ENCODE results near the gene STYXL1. TPM values are rescaled to one million over a fixed set of nuclear protein-coding genes. Genes with fewer than 3 reads are reported as not detected.
"Not testable (repeated sequence)": the region's sequence is repeated elsewhere in the genome, so short reads cannot be mapped to it uniquely, and the experiment has no call there.

STYXL1 gene
- total RNA-seq, 2 experiments from 2014 or later: 28.2 to 30.4 TPM

DNA sequence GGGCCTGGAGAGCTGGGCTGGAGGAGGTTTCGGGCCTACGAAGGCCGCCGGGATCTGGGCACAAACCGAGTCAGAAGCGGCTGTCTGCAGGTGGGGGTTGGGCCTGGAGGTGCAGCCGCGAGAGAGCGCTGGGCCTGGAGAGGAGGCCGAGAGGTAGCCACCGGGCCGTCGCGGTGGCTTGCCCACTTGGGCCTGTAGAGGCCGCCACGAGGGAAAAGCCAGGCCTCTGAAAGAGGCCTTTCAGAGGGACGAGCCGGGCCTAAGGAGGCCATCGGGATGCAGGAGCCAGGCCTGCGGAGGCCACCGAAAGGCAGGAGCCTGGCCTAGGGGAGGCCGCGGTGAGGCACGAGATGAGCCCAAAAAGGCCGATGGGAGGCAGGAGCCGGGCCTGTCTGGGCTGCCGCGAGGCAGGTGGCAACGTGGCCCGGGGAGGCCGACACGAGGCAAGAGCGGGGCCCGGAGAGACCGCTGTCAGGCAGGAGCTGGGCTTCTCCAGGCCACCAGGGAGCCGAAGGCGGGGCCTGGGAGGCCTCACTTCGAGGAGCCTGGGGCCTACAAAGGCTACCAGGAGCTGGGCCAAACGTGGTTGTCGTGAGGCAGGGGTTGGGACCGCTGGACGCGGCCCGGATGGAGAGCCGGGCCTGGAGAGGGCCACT is 25.7 kb upstream of the STYXL1 start:
- peaks cover 3% of the 10 kb centered on the region for H3K36me3 Mint-ChIP-seq
- no peak overlapping the region for H3K27ac Mint-ChIP-seq
- H3K9me3 Mint-ChIP-seq: peaks cover 8% of the 10 kb centered on the region
- peaks cover 8% of the 10 kb centered on the region for H3K4me1 Mint-ChIP-seq
- H3K27me3 Mint-ChIP-seq: no peaks in the 10 kb centered on the region
- DNase-seq: no peak
- H3K4me3 Mint-ChIP-seq: no peak overlapping the region

DNA sequence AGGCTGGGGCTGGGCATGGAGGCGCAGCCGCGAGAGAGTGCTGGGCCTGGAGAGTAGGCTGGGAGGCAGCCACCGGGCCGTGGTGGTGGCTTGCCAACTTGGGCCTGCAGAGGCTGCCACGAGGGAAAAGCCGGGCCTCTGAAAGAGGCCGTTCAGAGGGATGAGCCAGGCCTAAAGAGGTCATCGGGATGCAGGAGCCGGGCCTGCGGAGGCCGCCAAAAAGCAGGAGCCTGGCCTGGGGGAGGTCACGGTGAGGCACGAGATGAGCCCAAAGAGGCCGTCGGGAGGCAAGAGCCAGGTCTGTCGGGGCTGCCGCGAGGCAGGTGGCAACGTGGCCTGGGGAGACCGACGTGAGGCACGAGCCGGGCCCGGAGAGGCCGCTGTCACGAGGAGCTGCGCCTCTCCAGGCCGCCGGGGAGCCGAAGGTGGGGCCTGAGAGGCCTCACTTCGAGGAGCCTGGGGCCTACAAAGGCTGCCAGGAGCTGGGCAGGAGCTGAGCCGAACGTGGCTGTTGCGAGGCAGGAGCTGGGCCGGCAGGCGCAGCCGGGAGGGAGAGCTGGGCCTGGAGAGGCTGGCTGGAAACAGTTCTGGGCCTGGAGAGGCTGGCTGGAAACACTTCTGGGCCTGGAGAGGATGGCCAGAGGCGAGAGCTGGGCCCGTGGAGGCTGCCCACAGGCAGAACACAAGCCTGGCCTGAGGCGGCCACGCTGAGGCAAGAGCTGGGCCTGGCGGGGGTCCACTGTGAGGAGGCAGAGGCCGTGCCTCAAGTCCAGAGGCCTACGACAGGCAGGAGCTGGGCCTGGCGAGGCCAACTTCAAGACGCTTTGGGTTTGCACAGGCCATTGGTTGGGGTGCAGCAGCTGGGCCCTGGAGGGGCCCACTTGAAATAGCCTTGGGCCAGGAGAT is 24.7 kb upstream of the STYXL1 start:
- Mint-ChIP-seq H3K4me3 (no peak overlapping the region), H3K4me1 (peaks cover 6% of the 10 kb centered on the region), H3K36me3 (peaks cover 3% of the 10 kb centered on the region)

DNA sequence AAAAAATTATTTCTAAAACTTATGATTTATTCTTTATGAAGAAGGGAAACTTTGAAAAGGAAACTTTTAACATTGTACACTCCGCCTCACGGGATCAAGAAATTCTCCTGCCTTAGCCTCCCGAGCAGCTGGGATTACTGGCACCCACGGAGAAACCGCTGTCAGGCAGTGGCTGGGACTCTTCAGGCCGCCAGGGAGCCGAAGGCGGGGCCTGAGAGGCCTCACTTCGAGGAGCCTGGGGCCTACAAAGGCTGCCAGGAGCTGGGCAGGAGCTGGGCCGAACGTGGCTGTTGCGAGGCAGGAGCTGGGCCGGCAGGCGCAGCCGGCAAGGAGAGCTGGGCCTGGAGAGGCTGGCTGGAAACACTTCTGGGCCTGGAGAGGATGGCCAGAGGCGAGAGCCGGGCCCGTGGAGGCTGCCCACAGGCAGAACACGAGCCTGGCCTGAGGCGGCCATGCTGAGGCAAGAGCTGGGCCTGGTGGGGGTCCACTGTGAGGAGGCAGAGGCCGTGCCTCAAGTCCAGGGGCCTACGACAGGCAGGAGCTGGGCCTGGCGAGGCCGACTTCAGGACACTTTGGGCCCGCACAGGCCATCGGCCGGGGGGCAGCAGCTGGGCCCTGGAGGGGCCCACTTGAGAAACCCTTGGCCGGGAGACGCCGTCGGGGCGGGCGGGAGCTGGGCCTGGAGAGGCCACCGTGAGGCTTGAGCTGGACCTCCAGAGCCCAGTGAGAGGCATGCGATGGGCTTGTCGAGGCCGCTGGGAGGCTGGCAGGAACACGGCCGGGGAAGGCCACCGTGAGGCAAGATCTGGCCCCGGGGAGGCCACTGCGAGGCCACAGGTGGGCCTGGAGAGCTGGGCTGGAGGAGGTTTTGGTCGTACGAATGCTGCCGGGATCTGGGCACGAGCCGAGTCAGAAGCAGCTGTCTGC is 23.8 kb upstream of the STYXL1 start:
- H3K27ac Mint-ChIP-seq: no peak overlapping the region
- H3K27me3 Mint-ChIP-seq: no peaks in the 10 kb centered on the region
- peaks cover 7% of the 10 kb centered on the region for H3K36me3 Mint-ChIP-seq
- peaks cover 8% of the 10 kb centered on the region for H3K9me3 Mint-ChIP-seq
- no peak overlapping the region for H3K4me3 Mint-ChIP-seq
- DNase-seq: no peak
- no peaks in the 10 kb centered on the region for H3K4me1 Mint-ChIP-seq

More for the DNA sequence above, 24.7 kb upstream of the STYXL1 start:
- Mint-ChIP-seq H3K27me3 (no peaks in the 10 kb centered on the region), H3K27ac (no peak overlapping the region), H3K9me3 (peaks cover 8% of the 10 kb centered on the region)
- DNase-seq: no peak

DNA sequence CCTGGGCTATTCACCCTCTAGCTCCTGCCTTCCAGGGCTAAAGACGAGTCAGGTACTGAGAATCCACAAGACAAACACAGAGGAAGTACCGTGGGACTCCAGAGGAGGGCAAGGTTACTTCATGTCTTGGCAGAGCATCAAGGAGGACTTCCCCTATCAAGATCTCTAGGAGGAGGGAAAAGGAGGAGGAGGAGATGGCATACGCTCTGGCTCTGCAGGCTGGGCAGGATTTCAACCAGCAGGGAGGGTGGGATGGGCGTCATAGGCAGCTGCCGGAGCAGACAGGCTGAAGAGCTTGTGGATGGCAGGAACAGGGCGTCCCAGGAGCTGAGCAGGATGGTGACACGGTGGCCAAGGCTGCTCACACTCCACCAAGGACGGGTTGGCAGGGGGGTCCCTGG is 21.4 kb upstream of the STYXL1 start:
- no peak for DNase-seq
- Mint-ChIP-seq H3K4me1 (peaks cover 10% of the 10 kb centered on the region), H3K4me3 (no peak overlapping the region), H3K27ac (no peak overlapping the region), H3K27me3 (no peaks in the 10 kb centered on the region), H3K36me3 (peaks cover 22% of the 10 kb centered on the region), H3K9me3 (peaks cover 2% of the 10 kb centered on the region)

DNA sequence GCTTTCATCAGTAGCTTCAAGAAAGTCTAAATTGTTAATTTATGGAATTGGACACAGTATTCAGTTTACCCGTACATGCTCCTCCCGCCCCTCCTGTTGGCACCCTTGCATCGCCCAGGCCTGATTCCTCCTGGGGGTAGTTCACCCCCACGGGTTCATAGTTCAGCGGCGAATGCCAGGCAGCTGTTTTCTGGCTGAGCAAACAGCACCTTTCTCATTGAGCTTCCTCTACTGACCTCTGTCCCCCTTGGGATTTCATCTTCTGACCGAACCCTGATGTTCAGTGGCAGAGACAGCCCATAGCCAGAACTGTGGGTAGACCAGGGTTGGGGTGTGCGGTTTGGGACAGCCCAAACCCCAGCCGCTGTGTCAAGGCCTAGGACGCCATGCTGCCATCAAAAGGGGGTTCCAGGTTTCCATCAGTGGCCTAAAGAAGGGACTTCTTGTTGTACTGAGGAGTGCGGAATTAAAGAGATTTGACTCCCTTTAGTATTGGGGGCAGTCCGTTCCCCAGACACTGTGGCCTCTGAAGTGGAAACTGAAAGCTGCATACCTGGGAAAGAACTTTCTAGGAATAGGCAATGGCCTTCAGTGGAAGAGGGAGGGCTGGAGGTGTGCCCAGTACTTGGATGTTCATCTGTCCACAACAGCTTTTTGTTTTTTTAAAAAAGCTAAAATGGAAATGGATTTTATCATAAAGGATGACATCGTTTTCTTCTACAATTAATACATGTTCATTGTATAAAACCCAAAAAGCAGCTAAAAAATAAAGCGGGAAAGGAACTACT is 19.1 kb upstream of the STYXL1 start:
- H3K4me1 Mint-ChIP-seq: peaks cover 10% of the 10 kb centered on the region
- peak overlapping the region; percentile 29 for H3K27ac Mint-ChIP-seq
- no peak overlapping the region for H3K4me3 Mint-ChIP-seq
- H3K9me3 Mint-ChIP-seq: no peaks in the 10 kb centered on the region
- H3K27me3 Mint-ChIP-seq: no peaks in the 10 kb centered on the region
- H3K36me3 Mint-ChIP-seq: peaks cover 32% of the 10 kb centered on the region
- no peak for DNase-seq

DNA sequence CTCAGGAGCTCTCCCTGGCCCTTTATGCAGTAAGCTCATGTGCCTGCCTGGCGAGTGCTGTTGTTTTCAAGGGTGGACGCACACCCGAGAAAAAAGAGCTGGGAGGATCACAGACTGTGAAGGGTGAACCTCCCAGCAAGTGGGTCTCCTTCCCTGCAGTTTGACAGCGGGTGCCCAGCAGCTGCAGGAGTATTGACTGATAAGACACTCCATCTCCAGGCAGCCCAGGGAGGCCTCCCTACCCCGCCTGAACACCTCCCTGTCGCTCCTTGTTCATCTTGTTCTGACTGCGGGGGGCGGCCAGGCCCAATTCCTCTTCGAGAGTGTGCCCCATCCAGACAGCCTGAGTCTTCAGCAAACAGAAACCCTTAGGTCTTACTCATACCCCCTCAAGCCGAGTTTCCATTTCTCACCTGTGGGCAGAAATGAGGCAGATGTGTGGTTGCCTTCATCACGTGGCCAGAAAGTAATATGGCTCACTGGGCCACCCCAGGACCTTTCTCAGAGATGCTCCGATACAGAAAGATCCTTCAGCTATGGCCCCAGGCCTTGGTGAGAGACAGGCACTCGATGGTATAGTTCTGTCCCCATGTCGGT is 17.3 kb upstream of the STYXL1 start:
- H3K27ac Mint-ChIP-seq: peak overlapping the region; percentile 2

GRCh38 chr7:76064208-76064970 is 16.6 kb upstream of the STYXL1 start:
- H3K36me3 Mint-ChIP-seq: peaks cover 34% of the 10 kb centered on the region
- H3K9me3 Mint-ChIP-seq: no peaks in the 10 kb centered on the region
- no peak overlapping the region for H3K27ac Mint-ChIP-seq
- H3K4me1 Mint-ChIP-seq: peaks cover 10% of the 10 kb centered on the region
- DNase-seq: no peak
- no peaks in the 10 kb centered on the region for H3K27me3 Mint-ChIP-seq
- no peak overlapping the region for H3K4me3 Mint-ChIP-seq

More for the DNA sequence above, 17.3 kb upstream of the STYXL1 start:
- H3K36me3 Mint-ChIP-seq: peaks cover 34% of the 10 kb centered on the region
- H3K4me1 Mint-ChIP-seq: peaks cover 10% of the 10 kb centered on the region
- no peaks in the 10 kb centered on the region for H3K9me3 Mint-ChIP-seq
- peak; percentile 22 for DNase-seq
- no peaks in the 10 kb centered on the region for H3K27me3 Mint-ChIP-seq
- H3K4me3 Mint-ChIP-seq: no peak overlapping the region

- no peak for DNase-seq
- Mint-ChIP-seq H3K4me1 (peaks cover 10% of the 10 kb centered on the region), H3K27me3 (no peaks in the 10 kb centered on the region), H3K36me3 (peaks cover 34% of the 10 kb centered on the region), H3K9me3 (no peaks in the 10 kb centered on the region), H3K27ac (no peak overlapping the region), H3K4me3 (no peak overlapping the region)
Observed at GRCh38 chr7:76063525-76063924, 15.7 kb upstream of the STYXL1 start.

- Mint-ChIP-seq H3K4me3 (no peak overlapping the region), H3K27ac (no peak overlapping the region), H3K9me3 (no peaks in the 10 kb centered on the region), H3K4me1 (peaks cover 10% of the 10 kb centered on the region), H3K27me3 (no peaks in the 10 kb centered on the region), H3K36me3 (peaks cover 34% of the 10 kb centered on the region)
- no peak for DNase-seq
Observed at GRCh38 chr7:76063114-76063513, 15.3 kb upstream of the STYXL1 start.

DNA sequence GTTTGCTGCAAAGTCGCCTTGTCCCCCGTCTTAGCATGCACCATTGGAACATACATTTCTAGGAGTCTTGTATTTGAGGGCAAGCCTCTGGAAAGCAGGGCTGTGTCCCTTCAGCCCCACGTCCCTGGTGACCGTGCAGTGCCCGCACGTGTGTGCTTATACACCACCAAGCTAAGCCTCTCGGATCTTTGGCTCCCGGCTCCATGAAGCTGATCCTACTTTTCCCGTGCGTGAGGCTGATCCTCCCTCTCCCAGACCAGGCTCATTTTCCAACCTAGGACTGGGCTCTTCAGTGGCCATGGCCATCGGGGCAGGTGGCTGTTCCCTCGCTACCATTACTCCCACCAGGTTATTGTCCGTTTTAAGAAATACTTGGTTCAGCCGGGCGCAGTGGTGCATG is 14.5 kb upstream of the STYXL1 start:
- no peak for DNase-seq
- H3K9me3 Mint-ChIP-seq: no peaks in the 10 kb centered on the region
- H3K4me1 Mint-ChIP-seq: peaks cover 10% of the 10 kb centered on the region
- peaks cover 38% of the 10 kb centered on the region for H3K36me3 Mint-ChIP-seq
- no peak overlapping the region for H3K4me3 Mint-ChIP-seq
- H3K27ac Mint-ChIP-seq: no peak overlapping the region
- H3K27me3 Mint-ChIP-seq: no peaks in the 10 kb centered on the region

DNA sequence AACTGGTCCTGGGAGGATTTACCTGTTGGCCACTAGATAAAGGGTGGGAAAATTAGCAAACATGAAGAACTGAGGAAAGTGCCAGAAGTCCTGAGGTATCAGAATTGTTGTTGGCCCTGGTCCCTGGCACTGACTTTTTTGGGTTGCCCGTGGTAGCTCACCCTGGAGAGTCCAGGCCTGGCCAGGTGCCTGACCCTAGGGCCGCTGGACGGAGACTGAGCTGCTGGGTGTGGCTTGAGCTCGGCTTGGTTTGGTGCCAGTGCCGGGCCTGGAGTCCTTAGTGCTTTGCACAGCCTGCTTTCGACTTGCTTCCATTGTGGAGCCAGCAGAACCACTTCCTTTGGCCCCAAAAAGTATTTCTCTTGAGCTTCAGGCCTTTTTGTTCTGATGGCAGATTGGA is 13.0 kb upstream of the STYXL1 start:
- Mint-ChIP-seq H3K27ac (no peak overlapping the region), H3K4me3 (no peak overlapping the region), H3K4me1 (peaks cover 12% of the 10 kb centered on the region), H3K36me3 (peaks cover 29% of the 10 kb centered on the region), H3K27me3 (no peaks in the 10 kb centered on the region), H3K9me3 (no peaks in the 10 kb centered on the region)
- no peak for DNase-seq

DNA sequence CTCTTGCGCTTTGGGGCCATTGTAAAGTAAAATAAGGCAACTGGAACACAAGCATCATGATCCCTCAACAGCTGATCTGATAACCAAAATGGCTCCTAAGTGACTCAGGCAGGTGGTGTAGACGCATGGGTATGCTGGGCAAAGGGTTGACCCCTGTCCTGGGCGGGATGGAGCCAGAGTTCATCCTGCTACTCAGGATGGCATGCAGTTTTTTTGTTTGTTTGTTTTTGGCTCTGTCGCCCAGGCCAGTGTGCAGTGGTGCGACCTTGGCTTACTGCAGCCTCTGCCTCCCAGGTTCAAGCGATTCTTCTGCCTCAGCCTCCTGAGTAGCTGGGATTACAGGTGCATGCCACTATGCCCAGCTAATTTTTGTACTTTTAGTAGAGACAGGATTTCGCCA is 10.9 kb upstream of the STYXL1 start:
- DNase-seq, H3K27ac Mint-ChIP-seq, H3K4me3 Mint-ChIP-seq, H3K27me3 Mint-ChIP-seq, H3K9me3 Mint-ChIP-seq, H3K4me1 Mint-ChIP-seq: not testable (repeated sequence)
- H3K36me3 Mint-ChIP-seq: peaks cover 15% of the 10 kb centered on the region

DNA sequence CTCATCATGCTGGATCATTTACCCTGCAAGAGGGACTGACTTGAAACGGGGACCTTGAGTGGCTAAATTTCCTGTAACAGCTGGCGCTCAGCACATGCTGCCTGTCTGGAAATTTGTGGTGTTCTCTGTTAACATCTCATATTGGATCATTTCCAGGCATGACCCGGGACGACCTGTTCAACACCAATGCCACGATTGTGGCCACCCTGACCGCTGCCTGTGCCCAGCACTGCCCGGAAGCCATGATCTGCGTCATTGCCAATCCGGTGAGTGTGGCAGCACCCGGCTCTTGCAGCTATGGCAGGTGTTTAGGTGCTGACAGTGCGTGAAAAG is 10.0 kb upstream of the STYXL1 start:
- Mint-ChIP-seq H3K27me3 (no peaks in the 10 kb centered on the region), H3K4me1 (peaks cover 6% of the 10 kb centered on the region), H3K27ac (no peak overlapping the region), H3K9me3 (no peaks in the 10 kb centered on the region), H3K36me3 (peaks cover 15% of the 10 kb centered on the region), H3K4me3 (no peak overlapping the region)
- DNase-seq: no peak

Measured in activated naive CD8-positive, alpha-beta T cell treated with anti-CD3 and anti-CD28 coated beads for 36 hours (primary cell).